GM10266 (cell line): ENCODE measurements around the gene RPL22L1.
"Not testable (repeated sequence)": the region's sequence is repeated elsewhere in the genome, so short reads cannot be mapped to it uniquely, and the experiment has no call there.

Experiments
- DNase-seq: peaks from one replicate; pipeline ENCODE4 v3.0.0; 2012; ENCODE audit errors: extremely low spot score
- TF ChIP-seq, protein P1 (sequence below): IDR thresholded peaks from 2 replicates; pipeline ENCODE4 v1.5.1; 2012; ENCODE audit warnings: mild to moderate bottlenecking, low read depth; ENCODE audit not compliant: control insufficient read depth, insufficient read depth; ENCODE audit errors: missing control alignments

Gene RPL22L1

GRCh38 chr3:170897978-170898377 is 28.0 kb upstream of the RPL22L1 start:
- TF ChIP-seq, protein P1, sequence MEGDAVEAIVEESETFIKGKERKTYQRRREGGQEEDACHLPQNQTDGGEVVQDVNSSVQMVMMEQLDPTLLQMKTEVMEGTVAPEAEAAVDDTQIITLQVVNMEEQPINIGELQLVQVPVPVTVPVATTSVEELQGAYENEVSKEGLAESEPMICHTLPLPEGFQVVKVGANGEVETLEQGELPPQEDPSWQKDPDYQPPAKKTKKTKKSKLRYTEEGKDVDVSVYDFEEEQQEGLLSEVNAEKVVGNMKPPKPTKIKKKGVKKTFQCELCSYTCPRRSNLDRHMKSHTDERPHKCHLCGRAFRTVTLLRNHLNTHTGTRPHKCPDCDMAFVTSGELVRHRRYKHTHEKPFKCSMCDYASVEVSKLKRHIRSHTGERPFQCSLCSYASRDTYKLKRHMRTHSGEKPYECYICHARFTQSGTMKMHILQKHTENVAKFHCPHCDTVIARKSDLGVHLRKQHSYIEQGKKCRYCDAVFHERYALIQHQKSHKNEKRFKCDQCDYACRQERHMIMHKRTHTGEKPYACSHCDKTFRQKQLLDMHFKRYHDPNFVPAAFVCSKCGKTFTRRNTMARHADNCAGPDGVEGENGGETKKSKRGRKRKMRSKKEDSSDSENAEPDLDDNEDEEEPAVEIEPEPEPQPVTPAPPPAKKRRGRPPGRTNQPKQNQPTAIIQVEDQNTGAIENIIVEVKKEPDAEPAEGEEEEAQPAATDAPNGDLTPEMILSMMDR, result no peak
- DNase-seq, result no peak

DNA sequence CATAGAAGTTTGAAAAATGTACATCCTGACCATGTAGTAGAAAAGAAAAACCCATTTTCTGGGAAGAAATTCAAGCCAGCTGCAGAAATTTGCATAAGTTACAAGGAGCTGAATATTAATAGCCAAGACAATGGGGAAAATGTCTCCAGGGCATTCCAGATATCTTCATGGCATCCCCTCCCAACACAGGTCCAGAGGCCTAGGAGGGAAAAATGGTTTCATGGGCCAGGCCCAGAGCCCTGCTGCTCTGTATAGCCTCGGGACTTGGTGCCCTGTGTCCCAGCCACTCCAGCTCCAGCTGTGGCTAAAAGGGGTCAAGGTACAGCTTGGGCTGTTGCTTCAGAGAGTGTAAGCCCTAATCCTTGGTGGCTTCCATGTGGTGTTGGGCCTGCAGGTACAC is 27.2 kb upstream of the RPL22L1 start:
- DNase-seq, result not testable (repeated sequence)

- TF ChIP-seq, protein P1, result no peak
- no peak for DNase-seq
Measured at GRCh38 chr3:170896781-170897180, 26.8 kb upstream of the RPL22L1 start.

DNA sequence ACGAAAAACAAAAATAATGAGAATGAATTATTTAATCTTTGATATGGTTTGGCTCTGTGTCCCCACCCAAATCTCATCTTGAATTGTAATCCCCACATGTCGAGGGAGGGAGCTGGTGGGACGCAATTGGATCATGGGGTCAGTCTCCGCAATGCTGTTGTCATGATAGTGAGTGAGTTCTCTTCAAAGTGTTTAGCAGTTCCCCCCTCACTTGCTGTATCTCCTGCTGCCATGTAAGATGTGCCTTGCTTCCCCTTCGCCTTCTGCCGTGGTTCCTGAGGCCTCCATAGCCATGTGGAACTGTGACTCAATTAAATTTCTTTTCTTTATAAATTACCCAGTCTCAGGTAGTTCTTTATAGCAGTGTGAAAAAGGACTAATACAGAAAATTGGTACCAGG is 26.3 kb upstream of the RPL22L1 start:
- not testable (repeated sequence) for DNase-seq

GRCh38 chr3:170893895-170894294 is 23.9 kb upstream of the RPL22L1 start:
- TF ChIP-seq, protein P1, result no peak
- DNase-seq, result no peak

- DNase-seq, result no peak
- TF ChIP-seq, protein P1, result no peak
Measured at GRCh38 chr3:170889630-170890029, 19.6 kb upstream of the RPL22L1 start.

- TF ChIP-seq, protein P1, result no peak
- no peak for DNase-seq
Measured at GRCh38 chr3:170889132-170889531, 19.1 kb upstream of the RPL22L1 start.

GRCh38 chr3:170884109-170884930 is 14.3 kb upstream of the RPL22L1 start:
- DNase-seq, result not testable (repeated sequence)

DNA sequence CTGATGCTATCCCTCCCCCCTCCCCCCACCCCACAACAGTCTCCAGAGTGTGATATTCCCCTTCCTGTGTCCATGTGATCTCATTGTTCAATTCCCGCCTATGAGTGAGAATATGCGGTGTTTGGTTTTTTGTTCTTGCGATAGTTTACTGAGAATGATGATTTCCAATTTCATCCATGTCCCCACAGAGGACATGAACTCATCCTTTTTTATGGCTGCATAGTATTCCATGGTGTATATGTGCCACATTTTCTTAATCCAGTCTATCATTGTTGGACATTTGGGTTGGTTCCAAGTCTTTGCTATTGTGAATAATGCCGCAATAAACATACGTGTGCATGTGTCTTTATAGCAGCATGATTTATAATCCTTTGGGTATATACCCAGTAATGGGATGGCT is 8.7 kb upstream of the RPL22L1 start:
- not testable (repeated sequence) for DNase-seq

- not testable (repeated sequence) for DNase-seq
Measured at GRCh38 chr3:170877311-170877710, 7.3 kb upstream of the RPL22L1 start.
